GM23338 (cell line): Measurements from ENCODE around the gene SPIRE2. TPM values are rescaled to one million over a fixed set of nuclear protein-coding genes. Genes with fewer than 3 reads are reported as not detected.

ENCODE experiments used
- ATAC-seq: fragments of 200-7000 bp; cut with Tn5 transposase; 3 replicates; pipeline ENCODE4 v1.9.1; 2020
- DNase-seq: peaks from one replicate; pipeline ENCODE4 v3.0.0-alpha.2; 2015; ENCODE audit warnings: low spot score
- H2AFZ ChIP-seq: fragments of 200-600 bp; sonication (generic); 2 replicates; pipeline ENCODE4 v1.8.0; 2016; ENCODE audit warnings: antibody characterized with exemption, mild to moderate bottlenecking, moderate library complexity
- H3F3A ChIP-seq: fragments of 200-600 bp; sonication (generic); replicated peaks from 2 replicates; pipeline ENCODE4 v1.8.0; 2017; ENCODE audit warnings: antibody characterized with exemption, mixed run types, low read depth
- H3K27ac ChIP-seq: fragments of 200-600 bp; sonication (generic); 2 replicates; pipeline ENCODE4 v1.6.1; 2016; ENCODE audit warnings: low read depth
- H3K27me3 ChIP-seq: fragments of 200-600 bp; sonication (generic); 2 replicates; pipeline ENCODE4 v1.8.0; 2016; ENCODE audit warnings: mild to moderate bottlenecking, mixed run types, moderate library complexity; ENCODE audit not compliant: insufficient read depth
- H3K36me3 ChIP-seq: fragments of 200-600 bp; sonication (generic); 2 replicates; pipeline ENCODE4 v1.8.0; 2016; ENCODE audit warnings: mild to moderate bottlenecking; ENCODE audit not compliant: insufficient read depth
- H3K4me1 ChIP-seq: fragments of 200-600 bp; sonication (generic); 2 replicates; pipeline ENCODE4 v1.8.0; 2016; ENCODE audit warnings: mild to moderate bottlenecking, moderate library complexity; ENCODE audit not compliant: insufficient read depth
- H3K4me2 ChIP-seq: fragments of 200-600 bp; sonication (generic); 2 replicates; pipeline ENCODE4 v1.7.1; 2017; ENCODE audit warnings: mixed run types
- H3K4me3 ChIP-seq: fragments of 200-600 bp; sonication (generic); 2 replicates; pipeline ENCODE4 v1.6.1; 2016; ENCODE audit warnings: mixed run types
- H3K79me2 ChIP-seq: fragments of 200-600 bp; sonication (generic); replicated peaks from 2 replicates; pipeline ENCODE4 v1.8.0; 2017; ENCODE audit warnings: mild to moderate bottlenecking; ENCODE audit not compliant: insufficient read depth
- H3K9me2 ChIP-seq: fragments of 200-600 bp; sonication (generic); 2 replicates; pipeline ENCODE4 v1.8.0; 2017; ENCODE audit not compliant: insufficient read depth
- H4K20me1 ChIP-seq: fragments of 200-600 bp; sonication (generic); replicated peaks from 2 replicates; pipeline ENCODE4 v1.8.0; 2017; ENCODE audit warnings: mild to moderate bottlenecking; ENCODE audit not compliant: insufficient read depth
- H3K27ac Mint-ChIP-seq: 2 replicates; pipeline ENCODE4 v1.8.0; 2020; ENCODE audit warnings: inconsistent platforms, mild to moderate bottlenecking, moderate library complexity, mixed read lengths
- H3K27me3 Mint-ChIP-seq: 3 replicates; pipeline ENCODE4 v1.8.0; 2022; ENCODE audit warnings: low read depth, mild to moderate bottlenecking, moderate library complexity, mixed read lengths, inconsistent platforms; ENCODE audit not compliant: insufficient read depth, poor library complexity
- H3K36me3 Mint-ChIP-seq: 3 replicates; pipeline ENCODE4 v1.8.0; 2021; ENCODE audit warnings: low read depth, mild to moderate bottlenecking, inconsistent platforms, moderate library complexity, mixed read lengths
- H3K4me1 Mint-ChIP-seq: 3 replicates; pipeline ENCODE4 v1.8.0; 2020; ENCODE audit warnings: mild to moderate bottlenecking, inconsistent platforms, mixed read lengths
- H3K4me3 Mint-ChIP-seq: 3 replicates; pipeline ENCODE4 v1.8.0; 2021; ENCODE audit warnings: moderate library complexity, mild to moderate bottlenecking, inconsistent platforms, mixed read lengths
- H3K9me3 Mint-ChIP-seq: 3 replicates; pipeline ENCODE4 v1.8.0; 2020; ENCODE audit warnings: moderate library complexity, mild to moderate bottlenecking, inconsistent platforms, mixed read lengths
- EZH2phosphoT487 ChIP-seq: fragments of 200-600 bp; sonication (generic); IDR thresholded peaks from one replicate; pipeline ENCODE4 v1.8.1; 2018; ENCODE audit warnings: antibody characterized with exemption; ENCODE audit not compliant: unreplicated experiment
- STAT1 ChIP-seq: IDR thresholded peaks from one replicate; pipeline ENCODE4 v1.6.1; 2016; ENCODE audit warnings: antibody characterized with exemption; ENCODE audit not compliant: unreplicated experiment
- polyA plus RNA-seq: library from polyadenylated mRNA; unstranded; fragments of >200 nt; fragmentation: Nextera tagmentation; extraction: Ambion mirVana; gene quantifications from 2 replicates; pipeline ENCODE4 v1.2.1, GENCODE V29; 2016
- total RNA-seq: library from RNA; depleted of rRNA; stranded (reverse); fragments of >200 nt; shearing (Covaris generic); gene quantifications from 2 replicates; pipeline ENCODE4 v1.2.3, GENCODE V29; 2014
- TF ChIP-seq, protein P1 (sequence below): fragments of 250-450 bp; sonication (Bioruptor Pico); IDR thresholded peaks from 2 replicates; pipeline ENCODE4 v1.5.0; 2020; ENCODE audit warnings: mild to moderate bottlenecking, moderate library complexity
- TF ChIP-seq, protein P2 (sequence below), 2 experiments: fragments of 200-600 bp in 1 of 2; sonication (generic) in 1 of 2; conservative IDR thresholded peaks; 2 replicates each; pipeline versions ENCODE4 v1.5.1 to v1.6.1; 2016 to 2017; ENCODE audit warnings: antibody characterized with exemption in 2 of 2, low read depth in 2 of 2, mild to moderate bottlenecking in 2 of 2, moderate library complexity in 1 of 2
- TF ChIP-seq, protein P3 (sequence below): IDR thresholded peaks from one replicate; pipeline ENCODE4 v1.6.1; 2018; ENCODE audit warnings: antibody characterized with exemption; ENCODE audit not compliant: unreplicated experiment
- TF ChIP-seq, protein P4 (sequence below): IDR thresholded peaks from 2 replicates; pipeline ENCODE4 v1.6.1; 2016; ENCODE audit warnings: antibody characterized with exemption

Gene SPIRE2
- total and polyA plus RNA-seq, 2 experiments from 2014 or later = 5.0 to 15.2 TPM

DNA sequence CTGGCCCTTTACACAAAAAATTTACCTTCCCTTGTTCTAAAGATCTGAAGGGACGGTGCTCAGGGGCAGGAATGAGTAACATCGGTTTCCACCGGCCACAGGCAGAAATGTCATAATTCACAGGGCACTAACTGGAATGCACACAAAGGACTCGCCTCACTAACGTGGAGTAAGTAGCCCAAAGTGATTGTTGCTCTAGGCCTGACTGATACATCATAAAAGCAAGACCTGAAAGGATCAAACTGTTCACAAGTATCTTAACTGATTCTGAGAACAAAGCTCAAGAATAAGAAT lies 36.2 kb downstream of the SPIRE2 start:
- no peak overlapping the region for H3K27ac Mint-ChIP-seq
- H3K9me3 Mint-ChIP-seq = peaks cover 7% of the 10 kb centered on the region
- no peak overlapping the region for H3K27ac ChIP-seq
- H2AFZ ChIP-seq = no peak overlapping the region
- H3K27me3 Mint-ChIP-seq = peaks cover 1% of the 10 kb centered on the region
- no peak overlapping the region for H3K4me3 Mint-ChIP-seq
- H3K4me1 ChIP-seq = no peaks in the 10 kb centered on the region
- H3K79me2 ChIP-seq = no peaks in the 10 kb centered on the region
- H3K36me3 ChIP-seq = no peaks in the 10 kb centered on the region
- TF ChIP-seq, protein P1, sequence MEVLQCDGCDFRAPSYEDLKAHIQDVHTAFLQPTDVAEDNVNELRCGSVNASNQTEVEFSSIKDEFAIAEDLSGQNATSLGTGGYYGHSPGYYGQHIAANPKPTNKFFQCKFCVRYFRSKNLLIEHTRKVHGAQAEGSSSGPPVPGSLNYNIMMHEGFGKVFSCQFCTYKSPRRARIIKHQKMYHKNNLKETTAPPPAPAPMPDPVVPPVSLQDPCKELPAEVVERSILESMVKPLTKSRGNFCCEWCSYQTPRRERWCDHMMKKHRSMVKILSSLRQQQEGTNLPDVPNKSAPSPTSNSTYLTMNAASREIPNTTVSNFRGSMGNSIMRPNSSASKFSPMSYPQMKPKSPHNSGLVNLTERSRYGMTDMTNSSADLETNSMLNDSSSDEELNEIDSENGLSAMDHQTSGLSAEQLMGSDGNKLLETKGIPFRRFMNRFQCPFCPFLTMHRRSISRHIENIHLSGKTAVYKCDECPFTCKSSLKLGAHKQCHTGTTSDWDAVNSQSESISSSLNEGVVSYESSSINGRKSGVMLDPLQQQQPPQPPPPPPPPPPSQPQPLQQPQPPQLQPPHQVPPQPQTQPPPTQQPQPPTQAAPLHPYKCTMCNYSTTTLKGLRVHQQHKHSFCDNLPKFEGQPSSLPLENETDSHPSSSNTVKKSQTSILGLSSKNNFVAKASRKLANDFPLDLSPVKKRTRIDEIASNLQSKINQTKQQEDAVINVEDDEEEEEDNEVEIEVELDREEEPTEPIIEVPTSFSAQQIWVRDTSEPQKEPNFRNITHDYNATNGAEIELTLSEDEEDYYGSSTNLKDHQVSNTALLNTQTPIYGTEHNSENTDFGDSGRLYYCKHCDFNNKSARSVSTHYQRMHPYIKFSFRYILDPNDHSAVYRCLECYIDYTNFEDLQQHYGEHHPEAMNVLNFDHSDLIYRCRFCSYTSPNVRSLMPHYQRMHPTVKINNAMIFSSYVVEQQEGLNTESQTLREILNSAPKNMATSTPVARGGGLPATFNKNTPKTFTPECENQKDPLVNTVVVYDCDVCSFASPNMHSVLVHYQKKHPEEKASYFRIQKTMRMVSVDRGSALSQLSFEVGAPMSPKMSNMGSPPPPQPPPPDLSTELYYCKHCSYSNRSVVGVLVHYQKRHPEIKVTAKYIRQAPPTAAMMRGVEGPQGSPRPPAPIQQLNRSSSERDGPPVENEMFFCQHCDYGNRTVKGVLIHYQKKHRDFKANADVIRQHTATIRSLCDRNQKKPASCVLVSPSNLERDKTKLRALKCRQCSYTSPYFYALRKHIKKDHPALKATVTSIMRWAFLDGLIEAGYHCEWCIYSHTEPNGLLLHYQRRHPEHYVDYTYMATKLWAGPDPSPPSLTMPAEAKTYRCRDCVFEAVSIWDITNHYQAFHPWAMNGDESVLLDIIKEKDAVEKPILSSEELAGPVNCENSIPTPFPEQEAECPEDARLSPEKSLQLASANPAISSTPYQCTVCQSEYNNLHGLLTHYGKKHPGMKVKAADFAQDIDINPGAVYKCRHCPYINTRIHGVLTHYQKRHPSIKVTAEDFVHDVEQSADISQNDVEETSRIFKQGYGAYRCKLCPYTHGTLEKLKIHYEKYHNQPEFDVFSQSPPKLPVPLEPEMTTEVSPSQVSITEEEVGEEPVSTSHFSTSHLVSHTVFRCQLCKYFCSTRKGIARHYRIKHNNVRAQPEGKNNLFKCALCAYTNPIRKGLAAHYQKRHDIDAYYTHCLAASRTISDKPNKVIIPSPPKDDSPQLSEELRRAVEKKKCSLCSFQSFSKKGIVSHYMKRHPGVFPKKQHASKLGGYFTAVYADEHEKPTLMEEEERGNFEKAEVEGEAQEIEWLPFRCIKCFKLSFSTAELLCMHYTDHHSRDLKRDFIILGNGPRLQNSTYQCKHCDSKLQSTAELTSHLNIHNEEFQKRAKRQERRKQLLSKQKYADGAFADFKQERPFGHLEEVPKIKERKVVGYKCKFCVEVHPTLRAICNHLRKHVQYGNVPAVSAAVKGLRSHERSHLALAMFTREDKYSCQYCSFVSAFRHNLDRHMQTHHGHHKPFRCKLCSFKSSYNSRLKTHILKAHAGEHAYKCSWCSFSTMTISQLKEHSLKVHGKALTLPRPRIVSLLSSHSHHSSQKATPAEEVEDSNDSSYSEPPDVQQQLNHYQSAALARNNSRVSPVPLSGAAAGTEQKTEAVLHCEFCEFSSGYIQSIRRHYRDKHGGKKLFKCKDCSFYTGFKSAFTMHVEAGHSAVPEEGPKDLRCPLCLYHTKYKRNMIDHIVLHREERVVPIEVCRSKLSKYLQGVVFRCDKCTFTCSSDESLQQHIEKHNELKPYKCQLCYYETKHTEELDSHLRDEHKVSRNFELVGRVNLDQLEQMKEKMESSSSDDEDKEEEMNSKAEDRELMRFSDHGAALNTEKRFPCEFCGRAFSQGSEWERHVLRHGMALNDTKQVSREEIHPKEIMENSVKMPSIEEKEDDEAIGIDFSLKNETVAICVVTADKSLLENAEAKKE = no peak
- TF ChIP-seq, protein P2, sequence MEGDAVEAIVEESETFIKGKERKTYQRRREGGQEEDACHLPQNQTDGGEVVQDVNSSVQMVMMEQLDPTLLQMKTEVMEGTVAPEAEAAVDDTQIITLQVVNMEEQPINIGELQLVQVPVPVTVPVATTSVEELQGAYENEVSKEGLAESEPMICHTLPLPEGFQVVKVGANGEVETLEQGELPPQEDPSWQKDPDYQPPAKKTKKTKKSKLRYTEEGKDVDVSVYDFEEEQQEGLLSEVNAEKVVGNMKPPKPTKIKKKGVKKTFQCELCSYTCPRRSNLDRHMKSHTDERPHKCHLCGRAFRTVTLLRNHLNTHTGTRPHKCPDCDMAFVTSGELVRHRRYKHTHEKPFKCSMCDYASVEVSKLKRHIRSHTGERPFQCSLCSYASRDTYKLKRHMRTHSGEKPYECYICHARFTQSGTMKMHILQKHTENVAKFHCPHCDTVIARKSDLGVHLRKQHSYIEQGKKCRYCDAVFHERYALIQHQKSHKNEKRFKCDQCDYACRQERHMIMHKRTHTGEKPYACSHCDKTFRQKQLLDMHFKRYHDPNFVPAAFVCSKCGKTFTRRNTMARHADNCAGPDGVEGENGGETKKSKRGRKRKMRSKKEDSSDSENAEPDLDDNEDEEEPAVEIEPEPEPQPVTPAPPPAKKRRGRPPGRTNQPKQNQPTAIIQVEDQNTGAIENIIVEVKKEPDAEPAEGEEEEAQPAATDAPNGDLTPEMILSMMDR (conservative IDR thresholded peaks at IDR 0.05; ENCODE audit: low read depth in 2 of 2) = no peak
- ATAC-seq = no peak
- DNase-seq = no peak
- no peaks in the 10 kb centered on the region for H3K9me2 ChIP-seq
- peaks cover 6% of the 10 kb centered on the region for H4K20me1 ChIP-seq
- H3K4me2 ChIP-seq = no peak overlapping the region
- H3K27me3 ChIP-seq = no peaks in the 10 kb centered on the region
- peaks cover 8% of the 10 kb centered on the region; the same call in 1 of the 2 replicates for H3F3A ChIP-seq
- H3K36me3 Mint-ChIP-seq = peaks cover 30% of the 10 kb centered on the region
- H3K4me3 ChIP-seq = no peak overlapping the region
- H3K4me1 Mint-ChIP-seq = no peaks in the 10 kb centered on the region

DNA sequence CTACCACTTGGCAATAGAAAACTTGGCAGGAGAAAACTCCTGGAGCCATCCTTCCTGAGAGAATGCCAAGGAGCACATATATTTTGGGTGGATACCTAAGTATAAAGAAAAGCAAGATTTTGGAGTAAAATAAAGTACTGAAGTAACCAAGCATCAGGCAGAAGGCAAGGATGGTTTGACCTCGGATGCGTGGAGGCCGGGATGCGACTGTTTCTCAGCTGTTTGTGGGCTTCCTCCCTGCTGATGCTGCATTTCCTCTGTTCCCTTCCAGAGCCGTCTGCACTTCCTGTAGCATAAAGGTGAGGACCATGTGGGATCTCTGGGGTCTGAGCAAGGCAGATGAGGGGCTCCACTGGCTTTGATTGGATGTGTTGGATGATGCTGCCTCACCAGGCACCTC lies 39.6 kb downstream of the SPIRE2 start:
- DNase-seq = no peak
- TF ChIP-seq EZH2phosphoT487 (no peak), STAT1 (no peak)
- TF ChIP-seq, protein P2 (conservative IDR thresholded peaks at IDR 0.05; ENCODE audit: low read depth in 2 of 2) = no peak
- TF ChIP-seq, protein P3, sequence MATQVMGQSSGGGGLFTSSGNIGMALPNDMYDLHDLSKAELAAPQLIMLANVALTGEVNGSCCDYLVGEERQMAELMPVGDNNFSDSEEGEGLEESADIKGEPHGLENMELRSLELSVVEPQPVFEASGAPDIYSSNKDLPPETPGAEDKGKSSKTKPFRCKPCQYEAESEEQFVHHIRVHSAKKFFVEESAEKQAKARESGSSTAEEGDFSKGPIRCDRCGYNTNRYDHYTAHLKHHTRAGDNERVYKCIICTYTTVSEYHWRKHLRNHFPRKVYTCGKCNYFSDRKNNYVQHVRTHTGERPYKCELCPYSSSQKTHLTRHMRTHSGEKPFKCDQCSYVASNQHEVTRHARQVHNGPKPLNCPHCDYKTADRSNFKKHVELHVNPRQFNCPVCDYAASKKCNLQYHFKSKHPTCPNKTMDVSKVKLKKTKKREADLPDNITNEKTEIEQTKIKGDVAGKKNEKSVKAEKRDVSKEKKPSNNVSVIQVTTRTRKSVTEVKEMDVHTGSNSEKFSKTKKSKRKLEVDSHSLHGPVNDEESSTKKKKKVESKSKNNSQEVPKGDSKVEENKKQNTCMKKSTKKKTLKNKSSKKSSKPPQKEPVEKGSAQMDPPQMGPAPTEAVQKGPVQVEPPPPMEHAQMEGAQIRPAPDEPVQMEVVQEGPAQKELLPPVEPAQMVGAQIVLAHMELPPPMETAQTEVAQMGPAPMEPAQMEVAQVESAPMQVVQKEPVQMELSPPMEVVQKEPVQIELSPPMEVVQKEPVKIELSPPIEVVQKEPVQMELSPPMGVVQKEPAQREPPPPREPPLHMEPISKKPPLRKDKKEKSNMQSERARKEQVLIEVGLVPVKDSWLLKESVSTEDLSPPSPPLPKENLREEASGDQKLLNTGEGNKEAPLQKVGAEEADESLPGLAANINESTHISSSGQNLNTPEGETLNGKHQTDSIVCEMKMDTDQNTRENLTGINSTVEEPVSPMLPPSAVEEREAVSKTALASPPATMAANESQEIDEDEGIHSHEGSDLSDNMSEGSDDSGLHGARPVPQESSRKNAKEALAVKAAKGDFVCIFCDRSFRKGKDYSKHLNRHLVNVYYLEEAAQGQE = no peak
- TF ChIP-seq, protein P4, sequence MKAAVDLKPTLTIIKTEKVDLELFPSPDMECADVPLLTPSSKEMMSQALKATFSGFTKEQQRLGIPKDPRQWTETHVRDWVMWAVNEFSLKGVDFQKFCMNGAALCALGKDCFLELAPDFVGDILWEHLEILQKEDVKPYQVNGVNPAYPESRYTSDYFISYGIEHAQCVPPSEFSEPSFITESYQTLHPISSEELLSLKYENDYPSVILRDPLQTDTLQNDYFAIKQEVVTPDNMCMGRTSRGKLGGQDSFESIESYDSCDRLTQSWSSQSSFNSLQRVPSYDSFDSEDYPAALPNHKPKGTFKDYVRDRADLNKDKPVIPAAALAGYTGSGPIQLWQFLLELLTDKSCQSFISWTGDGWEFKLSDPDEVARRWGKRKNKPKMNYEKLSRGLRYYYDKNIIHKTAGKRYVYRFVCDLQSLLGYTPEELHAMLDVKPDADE = no peak

More for the DNA sequence above, 39.6 kb downstream of the SPIRE2 start:
- peaks cover 7% of the 10 kb centered on the region for H3K9me3 Mint-ChIP-seq
- no peak overlapping the region for H3K4me3 Mint-ChIP-seq
- H3K27ac ChIP-seq = no peak overlapping the region
- no peak overlapping the region for H3K27ac Mint-ChIP-seq
- H3K36me3 Mint-ChIP-seq = peaks cover 28% of the 10 kb centered on the region
- H3K79me2 ChIP-seq = no peaks in the 10 kb centered on the region
- no peak overlapping the region for H3K4me2 ChIP-seq
- no peak for ATAC-seq
- no peaks in the 10 kb centered on the region for H3K9me2 ChIP-seq
- H3K4me1 Mint-ChIP-seq = no peaks in the 10 kb centered on the region
- peaks cover 8% of the 10 kb centered on the region for H3K27me3 Mint-ChIP-seq
- H4K20me1 ChIP-seq = no peaks in the 10 kb centered on the region
- H3K36me3 ChIP-seq = no peaks in the 10 kb centered on the region
- no peak overlapping the region for H3K4me3 ChIP-seq
- no peaks in the 10 kb centered on the region for H3K4me1 ChIP-seq
- H2AFZ ChIP-seq = no peak overlapping the region
- peaks cover 11% of the 10 kb centered on the region for H3F3A ChIP-seq
- peaks cover 5% of the 10 kb centered on the region; the same call in 1 of the 2 replicates for H3K27me3 ChIP-seq
